NT2/D1 (cell line): ENCODE measurements around the gene ACTMAP.
"Not testable (repeated sequence)": the region's sequence is repeated elsewhere in the genome, so short reads cannot be mapped to it uniquely, and the experiment has no call there.

ENCODE experiments used
- DNase-seq: peaks from one replicate; pipeline ENCODE4 v3.0.0-alpha.2; 2011; ENCODE audit warnings: low read depth, low spot score
- H3K27me3 ChIP-seq: 2 replicates; pipeline ENCODE4 v1.6.0; 2011; ENCODE audit warnings: mild to moderate bottlenecking; ENCODE audit not compliant: insufficient read length, insufficient read depth
- H3K36me3 ChIP-seq: 2 replicates; pipeline ENCODE4 v1.6.1; 2011; ENCODE audit warnings: mild to moderate bottlenecking, low read length, mixed read lengths; ENCODE audit not compliant: insufficient read depth, insufficient read length
- H3K4me1 ChIP-seq: 2 replicates; pipeline ENCODE4 v1.5.1; 2011; ENCODE audit not compliant: insufficient read depth, insufficient read length
- H3K4me3 ChIP-seq: 2 replicates; pipeline ENCODE4 v1.5.1; 2011; ENCODE audit warnings: low read depth; ENCODE audit not compliant: insufficient read length
- H3K9ac ChIP-seq: 2 replicates; pipeline ENCODE4 v1.6.0; 2011; ENCODE audit warnings: low read depth; ENCODE audit not compliant: insufficient read length
- H3K9me3 ChIP-seq: 2 replicates; pipeline ENCODE4 v1.5.1; 2011; ENCODE audit warnings: mild to moderate bottlenecking, low read length; ENCODE audit not compliant: insufficient read depth
- SUZ12 ChIP-seq: IDR thresholded peaks from 2 replicates; pipeline ENCODE4 v1.6.1; 2011; ENCODE audit not compliant: insufficient read length, insufficient read depth; ENCODE audit errors: extremely low read depth
- YY1 ChIP-seq: IDR thresholded peaks from 2 replicates; pipeline ENCODE4 v1.6.1; 2011; ENCODE audit not compliant: insufficient read length, insufficient read depth
- ZNF274 ChIP-seq: IDR thresholded peaks from 2 replicates; pipeline ENCODE4 v1.6.1; 2011; ENCODE audit warnings: mild to moderate bottlenecking, low read depth, low read length

Gene ACTMAP

DNA sequence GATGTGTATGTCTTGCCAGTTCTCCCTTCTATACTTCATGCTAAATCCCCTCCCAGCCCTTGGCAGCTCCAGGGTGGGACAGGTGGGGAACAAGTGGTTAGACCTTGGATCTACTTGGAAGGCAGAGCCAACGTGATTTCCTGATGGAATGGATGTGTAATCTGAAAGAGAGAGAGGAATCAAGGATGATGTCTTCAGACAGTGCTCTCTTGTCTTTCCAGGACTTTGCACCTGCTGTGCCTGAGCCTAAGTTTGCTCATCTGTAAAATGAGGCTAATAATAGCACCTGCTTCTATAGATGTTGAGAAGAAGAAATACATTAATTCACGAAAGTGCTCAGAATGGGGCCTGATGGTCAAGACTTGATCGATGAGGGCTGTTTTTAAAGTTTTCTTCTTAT lies 41.7 kb upstream of the ACTMAP start:
- Histone ChIP-seq H3K27me3 (no peaks in the 10 kb centered on the region), H3K36me3 (peaks cover 7% of the 10 kb centered on the region), H3K9ac (no peak overlapping the region), H3K9me3 (no peaks in the 10 kb centered on the region), H3K4me3 (no peak overlapping the region), H3K4me1 (no peaks in the 10 kb centered on the region)
- no peak for TF ChIP-seq SUZ12
- TF ChIP-seq ZNF274, result no peak
- TF ChIP-seq YY1, result no peak
- DNase-seq, result no peak

DNA sequence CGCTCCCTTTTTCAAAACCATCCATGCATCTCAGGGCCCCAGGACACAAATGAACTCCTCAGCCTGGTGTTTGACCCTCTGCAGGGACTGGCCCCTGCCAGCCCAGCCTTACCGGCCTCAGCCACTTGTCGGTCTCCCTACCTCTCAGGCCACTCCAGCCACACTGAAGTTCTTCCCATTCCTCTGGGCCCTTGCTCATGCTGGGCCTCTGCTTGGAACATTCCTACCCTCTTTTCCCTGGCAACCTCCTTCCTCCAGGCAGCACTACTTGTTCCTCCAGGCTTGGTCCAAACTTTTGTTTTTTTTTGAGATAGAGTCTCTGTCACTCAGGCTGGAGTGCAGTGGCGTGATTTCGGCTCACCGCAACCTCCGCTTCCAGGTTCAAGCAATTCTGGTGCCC lies 41.1 kb upstream of the ACTMAP start:
- H3K36me3 ChIP-seq, result peaks cover 12% of the 10 kb centered on the region
- H3K4me1 ChIP-seq, result peaks cover 3% of the 10 kb centered on the region
- no peaks in the 10 kb centered on the region for H3K9me3 ChIP-seq
- H3K9ac ChIP-seq, result no peak overlapping the region
- DNase-seq, result no peak
- TF ChIP-seq ZNF274, result no peak
- TF ChIP-seq SUZ12, result no peak
- no peak for TF ChIP-seq YY1
- no peaks in the 10 kb centered on the region for H3K27me3 ChIP-seq
- H3K4me3 ChIP-seq, result no peak overlapping the region

DNA sequence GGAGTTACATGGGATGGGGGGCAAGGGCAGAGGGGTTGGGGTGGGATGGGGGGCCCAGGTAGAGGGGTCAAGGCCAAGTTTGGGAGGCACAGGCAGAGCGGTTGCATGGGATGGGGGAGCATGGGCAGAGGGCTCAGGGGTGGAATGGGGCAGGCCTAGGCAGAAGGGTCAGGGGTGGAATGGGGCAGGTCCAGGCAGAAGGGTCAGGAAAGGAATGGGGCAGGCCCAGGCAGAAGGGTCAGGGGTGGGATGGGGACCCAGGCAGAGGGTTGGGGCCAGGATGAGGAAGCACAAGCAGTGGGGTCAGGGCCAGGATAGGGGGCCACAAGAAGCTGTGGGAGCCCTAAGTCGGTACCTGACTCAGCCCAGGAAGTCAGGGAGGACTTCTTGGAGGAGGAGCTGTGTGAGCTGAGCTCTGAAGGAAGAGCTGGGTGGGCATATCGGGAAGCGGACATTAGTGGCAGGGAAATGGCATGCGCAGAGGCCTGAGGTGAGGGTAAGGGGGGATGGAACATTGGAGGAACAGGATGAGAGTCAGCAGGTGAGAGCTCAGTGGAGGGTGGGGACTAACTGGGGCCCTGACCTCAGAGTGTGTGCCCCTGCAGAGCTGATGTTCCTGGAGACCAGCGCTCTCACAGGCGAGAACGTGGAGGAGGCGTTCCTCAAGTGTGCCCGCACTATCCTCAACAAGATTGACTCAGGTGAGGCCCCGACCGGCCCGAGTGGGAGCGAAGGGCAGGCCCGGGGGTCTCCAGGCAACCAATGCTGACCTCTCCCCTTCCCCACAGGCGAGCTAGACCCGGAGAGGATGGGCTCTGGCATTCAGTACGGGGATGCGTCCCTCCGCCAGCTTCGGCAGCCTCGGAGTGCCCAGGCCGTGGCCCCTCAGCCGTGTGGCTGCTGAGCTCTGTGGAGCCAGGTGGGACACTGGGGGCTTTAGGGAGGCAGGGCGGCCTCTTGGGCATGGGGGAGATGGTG lies 36.1 kb upstream of the ACTMAP start:
- no peak overlapping the region for H3K9ac ChIP-seq
- DNase-seq, result no peak
- H3K9me3 ChIP-seq, result no peaks in the 10 kb centered on the region
- H3K36me3 ChIP-seq, result peaks cover 29% of the 10 kb centered on the region
- peaks cover 4% of the 10 kb centered on the region for H3K4me1 ChIP-seq
- no peak for TF ChIP-seq YY1
- TF ChIP-seq ZNF274, result no peak
- no peak for TF ChIP-seq SUZ12
- no peaks in the 10 kb centered on the region for H3K27me3 ChIP-seq
- H3K4me3 ChIP-seq, result no peak overlapping the region

DNA sequence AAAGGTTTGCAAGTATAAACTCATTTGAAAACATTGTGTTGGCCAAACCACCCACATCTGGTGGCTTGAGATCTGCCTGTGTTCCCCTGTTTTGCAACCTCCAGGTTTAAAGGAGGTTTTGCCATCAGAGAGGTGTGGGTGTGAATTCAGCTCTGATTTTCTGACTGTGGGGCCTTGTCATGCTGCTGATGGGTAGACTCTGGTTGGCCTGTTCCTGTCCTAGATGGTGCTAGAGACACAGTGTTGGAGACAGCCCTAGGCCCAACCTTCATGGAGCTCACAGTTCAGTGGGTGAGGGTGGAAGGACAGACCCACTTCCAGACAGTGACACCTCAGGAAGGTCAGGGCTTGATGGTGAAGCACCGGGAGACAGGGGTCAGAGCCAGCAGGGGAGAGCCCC lies 35.2 kb upstream of the ACTMAP start:
- H3K9me3 ChIP-seq, result no peaks in the 10 kb centered on the region
- H3K9ac ChIP-seq, result no peak overlapping the region
- no peaks in the 10 kb centered on the region for H3K27me3 ChIP-seq
- H3K4me3 ChIP-seq, result no peak overlapping the region
- TF ChIP-seq SUZ12 (no peak), ZNF274 (no peak), YY1 (no peak)
- DNase-seq, result no peak
- H3K36me3 ChIP-seq, result peaks cover 32% of the 10 kb centered on the region
- peaks cover 4% of the 10 kb centered on the region for H3K4me1 ChIP-seq

DNA sequence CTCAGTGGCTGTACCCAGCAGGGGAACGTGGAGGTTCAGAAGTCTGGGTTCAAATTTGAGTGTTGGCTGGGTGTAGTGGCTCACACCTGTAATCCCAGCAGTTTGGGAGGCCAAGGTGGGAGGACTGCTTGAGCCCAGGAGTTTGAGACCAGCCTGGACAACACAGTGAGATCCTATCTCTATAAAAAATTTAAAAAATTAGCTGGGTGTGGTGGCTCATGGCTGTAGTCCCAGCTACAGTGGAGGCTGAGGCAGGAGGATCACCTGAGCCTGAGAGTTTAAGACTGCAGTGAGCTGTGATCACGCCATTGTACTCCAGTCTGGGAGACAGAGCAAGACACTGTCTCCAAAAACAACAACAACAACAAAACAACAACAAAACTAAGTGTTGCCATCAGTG lies 33.9 kb upstream of the ACTMAP start:
- H3K4me3 ChIP-seq, H3K4me1 ChIP-seq, H3K9me3 ChIP-seq, H3K27me3 ChIP-seq, H3K9ac ChIP-seq, DNase-seq: not testable (repeated sequence)
- peaks cover 34% of the 10 kb centered on the region for H3K36me3 ChIP-seq

DNA sequence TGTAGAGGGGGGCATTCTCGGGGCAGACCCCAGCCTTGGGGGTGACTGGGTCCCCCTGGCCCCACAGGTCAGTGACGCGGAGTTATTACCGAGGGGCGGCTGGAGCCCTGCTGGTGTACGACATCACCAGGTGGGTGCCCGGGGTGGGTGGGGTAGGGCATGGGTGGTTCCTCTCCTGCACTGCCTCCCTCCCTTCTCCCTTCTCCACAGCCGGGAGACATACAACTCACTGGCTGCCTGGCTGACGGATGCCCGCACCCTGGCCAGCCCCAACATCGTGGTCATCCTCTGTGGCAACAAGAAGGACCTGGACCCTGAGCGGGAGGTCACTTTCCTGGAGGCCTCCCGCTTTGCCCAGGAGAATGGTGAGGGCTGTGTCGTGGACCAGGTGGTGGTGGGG lies 33.4 kb upstream of the ACTMAP start:
- TF ChIP-seq YY1 (no peak), SUZ12 (no peak), ZNF274 (no peak)
- peaks cover 34% of the 10 kb centered on the region for H3K36me3 ChIP-seq
- H3K4me1 ChIP-seq, result peaks cover 6% of the 10 kb centered on the region
- H3K27me3 ChIP-seq, result no peaks in the 10 kb centered on the region
- H3K9ac ChIP-seq, result no peak overlapping the region
- no peak for DNase-seq
- H3K4me3 ChIP-seq, result no peak overlapping the region
- H3K9me3 ChIP-seq, result no peaks in the 10 kb centered on the region

DNA sequence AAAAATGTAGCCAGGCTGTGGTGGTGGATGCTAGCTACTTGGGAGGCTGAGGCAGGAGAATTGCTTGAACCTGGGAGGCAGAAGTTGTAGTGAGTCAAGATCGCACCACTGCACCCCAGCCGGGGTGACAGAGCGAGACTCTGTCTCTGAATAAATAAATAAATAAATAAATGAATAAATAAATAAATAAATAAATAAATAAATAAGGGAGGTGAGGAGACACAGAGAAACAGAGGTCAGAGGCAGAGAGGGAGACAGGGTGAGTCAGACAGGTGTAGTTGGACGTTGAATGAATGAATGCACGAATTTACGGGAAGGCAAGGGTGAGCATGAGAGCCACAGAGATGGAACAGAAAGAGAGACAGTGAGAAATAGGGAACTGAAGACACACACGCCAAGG lies 30.9 kb upstream of the ACTMAP start:
- Histone ChIP-seq H3K27me3 (no peaks in the 10 kb centered on the region), H3K9ac (no peak overlapping the region), H3K9me3 (no peaks in the 10 kb centered on the region), H3K4me1 (peaks cover 5% of the 10 kb centered on the region), H3K36me3 (peaks cover 25% of the 10 kb centered on the region), H3K4me3 (no peak overlapping the region)
- no peak for DNase-seq
- TF ChIP-seq SUZ12 (no peak), ZNF274 (no peak), YY1 (no peak)

DNA sequence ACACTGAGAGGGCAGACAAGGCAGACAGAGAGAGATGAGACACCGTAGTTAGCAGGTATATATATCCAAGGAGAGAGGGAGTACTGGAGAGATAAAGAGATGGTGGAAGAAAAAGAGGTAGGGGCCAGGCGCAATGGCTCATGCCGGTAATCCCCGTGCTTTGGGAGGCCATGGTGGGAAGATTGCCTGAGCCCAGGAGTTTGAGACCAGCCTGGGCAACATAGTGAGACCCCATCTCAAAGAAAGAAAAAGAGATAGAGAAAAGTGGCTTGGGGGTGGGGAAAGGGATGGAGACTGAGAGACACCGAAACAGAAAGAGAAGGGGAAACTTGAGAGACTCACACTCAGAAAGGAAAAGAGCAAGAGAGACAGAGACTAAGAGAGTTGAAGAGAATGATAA lies 30.3 kb upstream of the ACTMAP start:
- H3K36me3 ChIP-seq, result peaks cover 27% of the 10 kb centered on the region
- H3K9ac ChIP-seq, result no peak overlapping the region
- DNase-seq, result no peak
- H3K4me1 ChIP-seq, result peaks cover 5% of the 10 kb centered on the region
- H3K4me3 ChIP-seq, result no peak overlapping the region
- H3K9me3 ChIP-seq, result no peaks in the 10 kb centered on the region
- H3K27me3 ChIP-seq, result no peaks in the 10 kb centered on the region
- TF ChIP-seq ZNF274 (no peak), YY1 (no peak), SUZ12 (no peak)
